ENCODE data around the gene AMBRA1. TPM values are rescaled to one million over a fixed set of nuclear protein-coding genes. Genes with fewer than 3 reads are reported as not detected.

Gene AMBRA1
- total RNA-seq, 1 donor from 2014 or later = 45.8 TPM

- Mint-ChIP-seq H3K4me1 (no peaks in the 10 kb centered on the region), H3K27ac (ENCODE audit: unreplicated experiment) (no peak overlapping the region), H3K36me3 (ENCODE audit: low read depth) (no peaks in the 10 kb centered on the region), H3K27me3 (ENCODE audit: low read depth) (no peaks in the 10 kb centered on the region), H3K9me3 (no peaks in the 10 kb centered on the region), H3K4me3 (no peak overlapping the region)
- DNase-seq (ENCODE audit: low read depth, low spot score) = no peak
- no peak for TF ChIP-seq CTCF (conservative IDR thresholded peaks at IDR 0.05)
These were observed 37.9 kb upstream of the AMBRA1 start for GRCh38 chr11:46631676-46632075.

GRCh38 chr11:46630237-46630636 lies 36.4 kb upstream of the AMBRA1 start:
- no peak overlapping the region for H3K27ac Mint-ChIP-seq (ENCODE audit: unreplicated experiment)
- H3K4me3 Mint-ChIP-seq = no peak overlapping the region
- no peaks in the 10 kb centered on the region for H3K9me3 Mint-ChIP-seq
- no peaks in the 10 kb centered on the region for H3K36me3 Mint-ChIP-seq (ENCODE audit: low read depth)
- DNase-seq (ENCODE audit: low read depth, low spot score) = no peak
- H3K4me1 Mint-ChIP-seq = no peaks in the 10 kb centered on the region
- TF ChIP-seq CTCF (conservative IDR thresholded peaks at IDR 0.05) = no peak
- H3K27me3 Mint-ChIP-seq (ENCODE audit: low read depth) = no peaks in the 10 kb centered on the region

- Mint-ChIP-seq H3K4me3 (no peak overlapping the region), H3K27ac (ENCODE audit: unreplicated experiment) (no peak overlapping the region), H3K4me1 (no peaks in the 10 kb centered on the region), H3K27me3 (ENCODE audit: low read depth) (no peaks in the 10 kb centered on the region), H3K36me3 (ENCODE audit: low read depth) (no peaks in the 10 kb centered on the region), H3K9me3 (no peaks in the 10 kb centered on the region)
- no peak for TF ChIP-seq CTCF (conservative IDR thresholded peaks at IDR 0.05)
- no peak for DNase-seq (ENCODE audit: low read depth, low spot score)
These were observed 35.1 kb upstream of the AMBRA1 start for GRCh38 chr11:46628961-46629360.

GRCh38 chr11:46625406-46625805 lies 31.6 kb upstream of the AMBRA1 start:
- no peaks in the 10 kb centered on the region for H3K9me3 Mint-ChIP-seq
- no peak for TF ChIP-seq CTCF (conservative IDR thresholded peaks at IDR 0.05)
- no peaks in the 10 kb centered on the region for H3K36me3 Mint-ChIP-seq (ENCODE audit: low read depth)
- DNase-seq (ENCODE audit: low read depth, low spot score) = no peak
- no peak overlapping the region for H3K4me3 Mint-ChIP-seq
- no peaks in the 10 kb centered on the region for H3K27me3 Mint-ChIP-seq (ENCODE audit: low read depth)
- no peak overlapping the region for H3K27ac Mint-ChIP-seq (ENCODE audit: unreplicated experiment)
- H3K4me1 Mint-ChIP-seq = no peaks in the 10 kb centered on the region

DNA sequence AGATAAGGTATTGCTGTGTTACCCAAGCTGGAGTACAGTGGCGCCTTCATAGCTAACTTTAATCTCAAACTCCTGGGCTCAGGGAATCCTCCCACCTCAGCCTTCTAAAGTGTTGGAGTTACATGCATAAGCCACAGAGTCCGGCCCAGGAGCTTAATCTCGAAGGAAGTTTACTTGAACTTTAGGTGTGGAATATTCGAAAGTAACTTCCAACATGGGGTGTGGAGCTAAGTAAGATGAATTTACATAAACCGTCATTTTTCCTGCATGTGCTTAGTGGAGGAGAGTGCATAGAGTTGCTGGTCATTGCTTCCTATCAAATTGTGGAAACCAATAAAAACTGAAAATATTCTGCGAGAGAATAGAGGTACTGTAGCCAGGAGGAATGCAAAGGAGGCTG lies 25.0 kb upstream of the AMBRA1 start:
- Mint-ChIP-seq H3K36me3 (ENCODE audit: low read depth) (no peaks in the 10 kb centered on the region), H3K4me3 (peak overlapping the region; percentile 82), H3K27me3 (ENCODE audit: low read depth) (no peaks in the 10 kb centered on the region), H3K4me1 (peaks cover 24% of the 10 kb centered on the region), H3K9me3 (no peaks in the 10 kb centered on the region), H3K27ac (ENCODE audit: unreplicated experiment) (no peak overlapping the region)
- no peak for TF ChIP-seq CTCF (conservative IDR thresholded peaks at IDR 0.05)
- DNase-seq (ENCODE audit: low read depth, low spot score) = no peak

DNA sequence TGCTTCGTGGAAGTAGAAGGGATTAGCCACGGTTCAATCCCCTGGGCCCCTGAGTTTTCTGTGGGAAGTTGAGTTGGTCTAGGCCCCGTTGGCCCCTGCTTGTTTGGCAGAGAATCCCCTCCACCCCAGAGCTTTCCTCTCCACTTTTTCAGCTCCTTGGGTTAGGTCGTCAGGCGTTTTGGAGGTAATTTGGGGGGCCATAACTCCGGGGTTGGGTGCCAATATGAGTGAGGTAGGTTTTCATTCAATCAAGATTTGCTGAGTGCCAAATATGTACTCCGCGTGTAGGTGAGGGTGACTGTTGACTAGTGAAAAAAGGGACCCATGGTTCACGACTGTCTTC lies 24.1 kb upstream of the AMBRA1 start:
- peak; percentile 16 for TF ChIP-seq CTCF (conservative IDR thresholded peaks at IDR 0.05)
- Mint-ChIP-seq H3K4me1 (peaks cover 24% of the 10 kb centered on the region), H3K27ac (ENCODE audit: unreplicated experiment) (peak overlapping the region; percentile 100), H3K36me3 (ENCODE audit: low read depth) (no peaks in the 10 kb centered on the region), H3K9me3 (no peaks in the 10 kb centered on the region), H3K4me3 (peak overlapping the region; percentile 94), H3K27me3 (ENCODE audit: low read depth) (no peaks in the 10 kb centered on the region)
- no peak for DNase-seq (ENCODE audit: low read depth, low spot score)

Data from neural crest cell (in vitro differentiated cells).